ENCODE measurements around the gene CSTF1. TPM values are rescaled to one million over a fixed set of nuclear protein-coding genes. Genes with fewer than 3 reads are reported as not detected.

CSTF1 gene
- total RNA-seq, 1 donor from 2014 or later = 51.9 TPM

- H3K27me3 Mint-ChIP-seq (ENCODE audit: low read depth) = no peaks in the 10 kb centered on the region
- no peaks in the 10 kb centered on the region for H3K9me3 Mint-ChIP-seq
- H3K4me3 Mint-ChIP-seq = no peak overlapping the region
- H3K4me1 Mint-ChIP-seq = peaks cover 43% of the 10 kb centered on the region
- TF ChIP-seq CTCF (conservative IDR thresholded peaks at IDR 0.05) = no peak
- no peak for DNase-seq (ENCODE audit: low read depth, low spot score)
- no peak overlapping the region for H3K27ac Mint-ChIP-seq (ENCODE audit: unreplicated experiment)
- no peaks in the 10 kb centered on the region for H3K36me3 Mint-ChIP-seq (ENCODE audit: low read depth)
Measured at GRCh38 chr20:56429941-56430340, 37.5 kb downstream of the CSTF1 start.

- no peak overlapping the region for H3K27ac Mint-ChIP-seq (ENCODE audit: unreplicated experiment)
- no peaks in the 10 kb centered on the region for H3K36me3 Mint-ChIP-seq (ENCODE audit: low read depth)
- DNase-seq (ENCODE audit: low read depth, low spot score) = no peak
- no peaks in the 10 kb centered on the region for H3K9me3 Mint-ChIP-seq
- H3K4me1 Mint-ChIP-seq = peaks cover 45% of the 10 kb centered on the region
- no peaks in the 10 kb centered on the region for H3K27me3 Mint-ChIP-seq (ENCODE audit: low read depth)
- no peak overlapping the region for H3K4me3 Mint-ChIP-seq
- no peak for TF ChIP-seq CTCF (conservative IDR thresholded peaks at IDR 0.05)
Measured at GRCh38 chr20:56430461-56430860, 38.0 kb downstream of the CSTF1 start.

GRCh38 chr20:56430957-56431356 is 38.5 kb downstream of the CSTF1 start:
- H3K27me3 Mint-ChIP-seq (ENCODE audit: low read depth) = no peaks in the 10 kb centered on the region
- no peaks in the 10 kb centered on the region for H3K9me3 Mint-ChIP-seq
- no peak for DNase-seq (ENCODE audit: low read depth, low spot score)
- H3K36me3 Mint-ChIP-seq (ENCODE audit: low read depth) = no peaks in the 10 kb centered on the region
- H3K27ac Mint-ChIP-seq (ENCODE audit: unreplicated experiment) = no peak overlapping the region
- H3K4me3 Mint-ChIP-seq = no peak overlapping the region
- TF ChIP-seq CTCF (conservative IDR thresholded peaks at IDR 0.05) = no peak
- peaks cover 45% of the 10 kb centered on the region for H3K4me1 Mint-ChIP-seq

GRCh38 chr20:56431471-56431870 is 39.0 kb downstream of the CSTF1 start:
- H3K36me3 Mint-ChIP-seq (ENCODE audit: low read depth) = no peaks in the 10 kb centered on the region
- H3K4me3 Mint-ChIP-seq = no peak overlapping the region
- no peak for DNase-seq (ENCODE audit: low read depth, low spot score)
- H3K9me3 Mint-ChIP-seq = no peaks in the 10 kb centered on the region
- TF ChIP-seq CTCF (conservative IDR thresholded peaks at IDR 0.05) = no peak
- H3K27me3 Mint-ChIP-seq (ENCODE audit: low read depth) = no peaks in the 10 kb centered on the region
- H3K27ac Mint-ChIP-seq (ENCODE audit: unreplicated experiment) = no peak overlapping the region
- H3K4me1 Mint-ChIP-seq = peaks cover 45% of the 10 kb centered on the region

GRCh38 chr20:56433221-56433879 is 40.9 kb downstream of the CSTF1 start:
- Mint-ChIP-seq H3K36me3 (ENCODE audit: low read depth) (no peaks in the 10 kb centered on the region), H3K4me3 (no peak overlapping the region), H3K27me3 (ENCODE audit: low read depth) (no peaks in the 10 kb centered on the region), H3K4me1 (peaks cover 45% of the 10 kb centered on the region), H3K9me3 (no peaks in the 10 kb centered on the region), H3K27ac (ENCODE audit: unreplicated experiment) (no peak overlapping the region)
- no peak for DNase-seq (ENCODE audit: low read depth, low spot score)
- no peak for TF ChIP-seq CTCF (conservative IDR thresholded peaks at IDR 0.05)

Data from neural crest cell (in vitro differentiated cells).